Activated CD4-positive, alpha-beta T cell treated with anti-CD3 and anti-CD28 coated beads for 1 hour (primary cell): ENCODE data around the gene CRYM.
"Not testable (repeated sequence)": the region's sequence is repeated elsewhere in the genome, so short reads cannot be mapped to it uniquely, and the experiment has no call there.

ENCODE experiments used
- DNase-seq: peaks from one replicate; pipeline ENCODE4 v3.0.0-alpha.2; 2020

Gene CRYM

GRCh38 chr16:21277045-21277926 lies 804 bp downstream of the CRYM start:
- no peak for DNase-seq

GRCh38 chr16:21276090-21276489 lies 2.0 kb downstream of the CRYM start:
- no peak for DNase-seq

- no peak for DNase-seq
Observed at GRCh38 chr16:21275529-21275928, 2.6 kb downstream of the CRYM start.

- no peak for DNase-seq
Observed at GRCh38 chr16:21274172-21274726, 3.8 kb downstream of the CRYM start.

- DNase-seq, result not testable (repeated sequence)
Observed at GRCh38 chr16:21272763-21273162, 5.3 kb downstream of the CRYM start.

GRCh38 chr16:21272253-21272652 lies 5.8 kb downstream of the CRYM start:
- DNase-seq, result no peak

GRCh38 chr16:21268236-21268635 lies 9.9 kb downstream of the CRYM start:
- DNase-seq, result no peak

GRCh38 chr16:21267298-21267697 lies 10.8 kb downstream of the CRYM start:
- no peak for DNase-seq

- DNase-seq, result no peak
Observed at GRCh38 chr16:21265104-21265837, 12.8 kb downstream of the CRYM start.

GRCh38 chr16:21264571-21265036 lies 13.5 kb downstream of the CRYM start:
- DNase-seq, result no peak

GRCh38 chr16:21263640-21264570 lies 14.2 kb downstream of the CRYM start:
- no peak for DNase-seq

- DNase-seq, result no peak
Observed at GRCh38 chr16:21262779-21263639, 15.1 kb downstream of the CRYM start.

GRCh38 chr16:21260870-21261791 lies 17.0 kb downstream of the CRYM start:
- no peak for DNase-seq

- DNase-seq, result no peak
Observed at GRCh38 chr16:21257284-21257683, 20.8 kb downstream of the CRYM start.

- no peak for DNase-seq
Observed at GRCh38 chr16:21256636-21257035, 21.5 kb downstream of the CRYM start.

- DNase-seq, result no peak
Observed at GRCh38 chr16:21253470-21253869, 24.6 kb downstream of the CRYM start.

- no peak for DNase-seq
Observed at GRCh38 chr16:21250072-21250923, 27.8 kb downstream of the CRYM start.

GRCh38 chr16:21248179-21248578 lies 29.9 kb downstream of the CRYM start:
- not testable (repeated sequence) for DNase-seq

- no peak for DNase-seq
Observed at GRCh38 chr16:21244518-21245215, 33.4 kb downstream of the CRYM start.
